Naive thymus-derived CD4-positive, alpha-beta T cell (primary cell): ENCODE measurements around the gene ATP5MC3. TPM values are rescaled to one million over a fixed set of nuclear protein-coding genes. Genes with fewer than 3 reads are reported as not detected.
A peak's percentile ranks its signal among the peaks of the same experiment; 100 is the strongest.

Source experiments
- ATAC-seq: fragments of 150-1000 bp; cut with Tn5 transposase; 2 replicates; pipeline ENCODE4 v1.10.0; 2021; ENCODE audit warnings: mild to moderate bottlenecking, moderate library complexity
- CTCF ChIA-PET: fragments of 350-600 bp; sonication (Branson Sonifier 250); formaldehyde crosslinking; loops from one replicate; lab custom pipeline; 2021; ENCODE audit warnings: antibody characterized with exemption; lab: Charles Lee
- POLR2A ChIA-PET: fragments of 350-600 bp; sonication (Branson Sonifier 250); formaldehyde crosslinking; loops from one replicate; lab custom pipeline; 2021; ENCODE audit warnings: antibody characterized with exemption, inconsistent platforms; lab: Charles Lee
- DNase-seq, 9 donors: peaks; one replicate each; pipeline versions ENCODE4 v3.0.0 to v3.0.0-alpha.2; 2020 to 2022; ENCODE audit warnings: mixed read lengths in 1 of 9
- H3K27ac ChIP-seq: one replicate; pipeline ENCODE4 v1.7.0; 2013; ENCODE audit warnings: mild to moderate bottlenecking, low read depth, low read length, moderate library complexity
- H3K27me3 ChIP-seq, 2 donors: one replicate each; pipeline ENCODE4 v1.7.0; 2013; ENCODE audit warnings: low read length in 2 of 2, mild to moderate bottlenecking in 2 of 2, moderate library complexity in 2 of 2; ENCODE audit not compliant: control insufficient read depth in 2 of 2, insufficient read depth in 2 of 2
- H3K36me3 ChIP-seq, 3 experiments: 1 replicate in 2 of 3; 2 replicates in 1 of 3; pipeline ENCODE4 v1.7.0; 2013; ENCODE audit warnings: low read length in 3 of 3, mild to moderate bottlenecking in 3 of 3, moderate library complexity in 1 of 3; ENCODE audit not compliant: insufficient read depth in 3 of 3, control insufficient read depth in 2 of 3
- H3K4me1 ChIP-seq, 2 donors: one replicate each; pipeline ENCODE4 v1.7.0; 2013; ENCODE audit warnings: low read length in 2 of 2, mild to moderate bottlenecking in 2 of 2, moderate library complexity in 1 of 2; ENCODE audit not compliant: control insufficient read depth in 2 of 2, insufficient read depth in 2 of 2
- H3K4me3 ChIP-seq: 2 replicates; pipeline ENCODE4 v1.7.0; 2013; ENCODE audit warnings: mild to moderate bottlenecking, low read length
- H3K9me3 ChIP-seq, 3 experiments: 1 replicate in 2 of 3; 2 replicates in 1 of 3; pipeline ENCODE4 v1.7.0; 2013; ENCODE audit warnings: low read length in 3 of 3; ENCODE audit not compliant: control insufficient read depth in 2 of 3
- H3K27ac Mint-ChIP-seq, 9 donors: one replicate each; pipeline ENCODE4 v1.8.0; 2020 to 2022; ENCODE audit warnings: mixed read lengths in 9 of 9, mild to moderate bottlenecking in 8 of 9, moderate library complexity in 5 of 9, inconsistent platforms in 2 of 9
- H3K27me3 Mint-ChIP-seq, 5 donors: one replicate each; pipeline ENCODE4 v1.8.0; 2021 to 2022; ENCODE audit warnings: mixed read lengths in 5 of 5, mild to moderate bottlenecking in 1 of 5
- H3K36me3 Mint-ChIP-seq, 5 donors: one replicate each; pipeline ENCODE4 v1.8.0; 2020 to 2022; ENCODE audit warnings: mixed read lengths in 5 of 5, mild to moderate bottlenecking in 3 of 5, inconsistent platforms in 1 of 5
- H3K4me1 Mint-ChIP-seq, 7 donors: one replicate each; pipeline ENCODE4 v1.8.0; 2020 to 2022; ENCODE audit warnings: mixed read lengths in 7 of 7, mild to moderate bottlenecking in 3 of 7, inconsistent platforms in 1 of 7
- H3K4me3 Mint-ChIP-seq, 10 donors: one replicate each; pipeline ENCODE4 v1.8.0; 2020 to 2022; ENCODE audit warnings: mild to moderate bottlenecking in 10 of 10, mixed read lengths in 10 of 10, moderate library complexity in 6 of 10, inconsistent platforms in 2 of 10
- H3K9me3 Mint-ChIP-seq, 11 donors: one replicate each; pipeline ENCODE4 v1.8.0; 2020 to 2022; ENCODE audit warnings: mixed read lengths in 11 of 11, mild to moderate bottlenecking in 4 of 11, inconsistent platforms in 1 of 11, moderate library complexity in 1 of 11
- intact Hi-C, 2 donors: fragments of 100-400 bp; cut with micrococcal nuclease; formaldehyde crosslinking; loops; one replicate each; pipeline ENCODE4 v1.15.1; 2023
- polyA plus RNA-seq, 2 donors: library from polyadenylated mRNA; unstranded; fragments of 300-500 nt; fragmentation: Illumina TruSeq; gene quantifications; one replicate each; pipeline ENCODE4 v1.2.3, GENCODE V29; 2021
- total RNA-seq, 6 experiments: library from RNA in 5 of 6; stranded (reverse) in 5 of 6; gene quantifications; 1 replicate in 5 of 6; 2 replicates in 1 of 6; pipeline ENCODE4 v1.2.3 and lab custom pipeline; 2021 to 2026

Gene ATP5MC3
- total and polyA plus RNA-seq, 7 experiments from 2014 or later = 70.3 to 441 (median 80.5) TPM

DNA sequence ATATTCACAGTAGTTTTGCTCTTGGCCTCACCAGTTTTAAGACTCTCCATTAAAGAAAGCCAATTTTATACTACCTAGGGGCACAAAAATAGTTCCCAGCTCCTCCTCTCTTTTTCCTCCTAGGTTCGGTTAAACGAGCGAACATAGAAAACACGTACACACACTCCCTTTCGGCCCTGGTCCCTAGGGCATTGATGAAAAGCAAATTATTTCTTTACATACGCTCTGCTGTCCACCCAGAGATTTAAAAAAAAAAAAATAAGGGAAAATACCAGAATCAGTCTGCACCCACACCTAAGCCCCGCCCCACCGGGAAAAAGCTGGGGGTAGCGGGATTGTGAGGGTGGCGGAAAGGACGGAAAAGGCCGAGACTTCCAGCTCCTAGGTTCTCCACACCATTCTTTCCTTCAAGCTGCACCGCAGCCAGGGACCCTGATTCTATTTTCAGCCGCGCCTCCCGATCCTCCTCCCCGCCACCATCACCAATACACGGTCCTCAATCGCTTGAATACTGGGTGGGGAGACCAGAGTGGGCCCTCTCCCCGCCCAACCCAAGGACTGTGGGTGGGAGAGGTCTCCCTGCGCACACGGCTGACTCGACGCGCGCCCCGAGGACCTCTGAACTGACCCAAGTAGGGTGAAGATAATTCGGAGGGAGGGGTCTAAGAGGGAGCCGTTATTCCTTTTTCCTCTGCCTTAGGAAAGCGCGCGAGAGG lies 14.3 kb downstream of the ATP5MC3 start:
- Histone ChIP-seq H3K27ac (peak overlapping the region; percentile 91), H3K4me3 (peak overlapping the region; percentile 91), H3K36me3 (peaks cover 0 to 6% (median 0%) of the 10 kb centered on the region in 3 experiments), H3K9me3 (no peaks in the 10 kb centered on the region), H3K4me1 (peaks cover 13 to 20% of the 10 kb centered on the region in 2 donors), H3K27me3 (no peaks in the 10 kb centered on the region)
- intact Hi-C loops = loop anchor here (5.0 to 10.0 kb wide), 10 partner anchors 55 to 1810 kb away; partner anchors contain the start of genes SCRN3 (in 2 of the 2), MTX2 (in 1 of the 2) and WIPF1 (in 1 of the 2)
- Mint-ChIP-seq H3K4me3 (peak overlapping the region; percentile 93 to 100 (median 98)), H3K36me3 (peaks cover 0 to 10% (median 5%) of the 10 kb centered on the region in 5 donors), H3K27ac (peak overlapping the region; percentile 94 to 100 (median 99)), H3K9me3 (no peaks in the 10 kb centered on the region), H3K27me3 (no peaks in the 10 kb centered on the region), H3K4me1 (peaks cover 21 to 75% (median 57%) of the 10 kb centered on the region in 7 donors)
- CTCF ChIA-PET = no interaction called here
- ATAC-seq (no peak), DNase-seq (peak in 2 of 9 donors; percentile 10 to 39)
- POLR2A ChIA-PET = interaction anchor here (1.1 kb wide), 1 partner anchor 29 kb away, joined by 3 read pairs; no protein-coding TSS in a partner anchor

DNA sequence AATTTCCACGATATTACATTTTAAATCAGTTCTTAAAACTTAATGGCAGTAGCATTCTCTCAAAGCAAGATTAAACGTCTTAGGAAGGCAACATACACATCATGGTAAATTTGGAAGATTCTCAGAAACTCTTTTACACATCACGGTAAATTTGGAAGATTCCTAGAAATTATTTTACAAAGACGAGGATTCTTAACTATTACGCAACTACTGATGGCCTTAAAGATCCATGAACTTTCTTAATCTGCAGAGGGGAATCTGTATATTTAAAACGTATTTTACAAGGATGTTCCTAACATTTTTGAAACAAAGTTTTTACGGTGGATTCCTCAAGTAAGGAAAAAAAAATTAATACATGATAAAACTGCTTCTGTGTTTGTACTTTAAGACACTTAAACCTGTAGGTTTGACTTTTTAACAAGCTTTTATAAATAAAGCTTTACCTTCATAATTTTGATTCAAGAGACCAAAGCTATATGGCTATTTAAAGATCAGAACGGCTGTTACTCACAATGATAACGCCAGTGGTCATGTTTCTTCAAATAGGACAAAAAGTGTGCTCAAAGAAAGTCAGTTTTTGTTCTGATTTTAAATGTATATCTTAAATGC lies 15.2 kb downstream of the ATP5MC3 start:
- peak overlapping the region; percentile 91 for H3K27ac ChIP-seq
- POLR2A ChIA-PET = interaction anchor here (0.6 to 0.7 kb wide), 2 partner anchors 444 to 1626 kb away, joined by 3 read pairs; no protein-coding TSS in a partner anchor
- peaks cover 0 to 11% (median 5%) of the 10 kb centered on the region in 5 donors for H3K36me3 Mint-ChIP-seq
- intact Hi-C loops = loop anchor here (5.0 to 10.0 kb wide), 10 partner anchors 54 to 1809 kb away; partner anchors contain the start of genes SCRN3 (in 2 of the 2), MTX2 (in 1 of the 2) and WIPF1 (in 1 of the 2)
- H3K4me3 Mint-ChIP-seq = peak overlapping the region; percentile 66 to 100 (median 96)
- H3K27me3 Mint-ChIP-seq = no peaks in the 10 kb centered on the region
- H3K4me3 ChIP-seq = no peak overlapping the region
- CTCF ChIA-PET = no interaction called here
- DNase-seq (no peak), ATAC-seq (no peak)
- H3K27me3 ChIP-seq = no peaks in the 10 kb centered on the region
- peak overlapping the region in 3 of 9 donors; percentile 8 to 97 (median 48) for H3K27ac Mint-ChIP-seq
- peaks cover 21 to 81% (median 66%) of the 10 kb centered on the region in 7 donors for H3K4me1 Mint-ChIP-seq
- peaks cover 13 to 20% of the 10 kb centered on the region in 2 donors for H3K4me1 ChIP-seq
- no peaks in the 10 kb centered on the region for H3K9me3 Mint-ChIP-seq
- no peaks in the 10 kb centered on the region for H3K9me3 ChIP-seq
- H3K36me3 ChIP-seq = peaks cover 0 to 6% (median 0%) of the 10 kb centered on the region in 3 experiments

DNA sequence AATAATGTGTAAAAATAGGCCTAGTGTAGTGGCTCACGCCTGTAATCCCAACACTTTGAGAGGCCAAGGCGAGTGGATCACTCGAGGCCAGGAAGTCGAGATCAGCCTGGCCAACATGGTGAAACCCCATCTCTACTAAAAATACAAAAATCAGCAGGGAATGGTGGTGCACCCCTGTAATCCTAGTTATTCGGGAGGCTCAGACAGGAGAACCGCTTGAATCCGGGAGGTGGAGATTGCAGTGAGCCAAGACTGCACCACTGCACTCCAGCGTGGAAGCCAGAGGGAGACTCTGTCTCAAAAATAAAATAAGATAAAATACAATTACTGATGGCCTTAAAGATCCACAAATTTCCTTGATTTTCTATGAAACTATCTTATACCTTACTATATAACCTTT lies 17.3 kb downstream of the ATP5MC3 start:
- Mint-ChIP-seq H3K4me3 (no peak overlapping the region), H3K36me3 (peaks cover 0 to 11% (median 5%) of the 10 kb centered on the region in 5 donors), H3K9me3 (no peaks in the 10 kb centered on the region), H3K27me3 (no peaks in the 10 kb centered on the region), H3K27ac (peak overlapping the region in 2 of 9 donors; percentile 14 to 29), H3K4me1 (peaks cover 23 to 79% (median 64%) of the 10 kb centered on the region in 7 donors)
- ChIA-PET POLR2A (no interaction called here), CTCF (no interaction called here)
- Histone ChIP-seq H3K4me1 (peaks cover 13 to 20% of the 10 kb centered on the region in 2 donors), H3K9me3 (no peaks in the 10 kb centered on the region), H3K27me3 (no peaks in the 10 kb centered on the region), H3K27ac (no peak overlapping the region), H3K36me3 (peaks cover 0 to 6% (median 0%) of the 10 kb centered on the region in 3 experiments), H3K4me3 (no peak overlapping the region)
- intact Hi-C loops = loop anchor here (10.0 kb wide), 3 partner anchors 259 to 1101 kb away; partner anchors contain the start of genes MTX2 (in 1 of the 2) and WIPF1 (in 1 of the 2)
- ATAC-seq (no peak), DNase-seq (no peak)

DNA sequence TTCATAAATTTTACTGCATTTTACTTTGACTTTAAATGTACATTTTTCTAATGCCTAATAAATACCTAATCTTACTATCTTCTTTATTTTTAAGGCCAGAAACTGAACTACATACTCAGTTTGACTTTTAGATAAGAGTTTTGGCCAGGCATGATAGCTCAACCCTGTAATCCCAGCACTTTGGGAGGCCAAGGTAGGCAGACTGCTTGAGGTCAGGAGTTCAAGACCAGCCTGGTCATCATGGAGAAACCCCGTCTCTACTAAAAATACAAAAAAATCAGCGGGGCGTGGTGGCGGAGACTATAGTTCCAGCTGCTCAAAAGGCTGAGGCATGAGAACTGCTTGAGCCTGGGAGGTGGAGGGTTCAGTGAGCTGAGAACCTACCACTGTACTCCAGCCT lies 22.6 kb downstream of the ATP5MC3 start:
- Histone ChIP-seq H3K27me3 (no peaks in the 10 kb centered on the region), H3K36me3 (no peaks in the 10 kb centered on the region), H3K27ac (no peak overlapping the region), H3K4me1 (no peaks in the 10 kb centered on the region), H3K4me3 (no peak overlapping the region), H3K9me3 (no peaks in the 10 kb centered on the region)
- H3K4me3 Mint-ChIP-seq = no peak overlapping the region
- intact Hi-C loops = no loop called here
- POLR2A ChIA-PET = interaction anchor here (1.0 kb wide), 1 partner anchor 19 kb away, joined by 3 read pairs; no protein-coding TSS in a partner anchor
- ATAC-seq (no peak), DNase-seq (no peak)
- H3K36me3 Mint-ChIP-seq = peaks cover 0 to 14% (median 9%) of the 10 kb centered on the region in 5 donors
- peaks cover 15 to 69% (median 59%) of the 10 kb centered on the region in 7 donors for H3K4me1 Mint-ChIP-seq
- no peaks in the 10 kb centered on the region for H3K9me3 Mint-ChIP-seq
- no peak overlapping the region for H3K27ac Mint-ChIP-seq
- CTCF ChIA-PET = no interaction called here
- no peaks in the 10 kb centered on the region for H3K27me3 Mint-ChIP-seq

DNA sequence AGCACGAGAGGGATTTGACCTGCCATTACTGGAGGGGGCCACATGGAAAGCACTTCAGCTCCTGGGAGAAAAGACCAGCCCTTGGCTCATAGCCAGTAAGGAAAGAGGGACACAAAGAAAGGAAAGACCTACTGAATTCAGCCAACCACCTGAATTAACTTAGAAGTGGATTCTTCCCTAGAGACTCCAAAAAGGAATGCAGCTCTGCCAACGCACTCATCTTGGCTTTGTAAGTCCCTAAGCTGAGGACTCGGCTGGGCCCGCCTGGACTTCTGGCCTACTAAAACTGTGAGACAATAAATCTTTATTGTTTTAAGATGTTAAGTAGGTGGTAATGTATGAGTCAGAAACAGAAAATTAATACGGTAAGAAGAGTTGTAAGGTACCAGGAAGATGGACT lies 25.0 kb downstream of the ATP5MC3 start:
- H3K36me3 ChIP-seq = no peaks in the 10 kb centered on the region
- H3K27me3 ChIP-seq = no peaks in the 10 kb centered on the region
- ChIA-PET CTCF (no interaction called here), POLR2A (no interaction called here)
- no peak for ATAC-seq
- Mint-ChIP-seq H3K4me3 (no peak overlapping the region), H3K27ac (no peak overlapping the region), H3K36me3 (peaks cover 0 to 14% (median 5%) of the 10 kb centered on the region in 5 donors), H3K9me3 (no peaks in the 10 kb centered on the region), H3K27me3 (no peaks in the 10 kb centered on the region), H3K4me1 (peaks cover 24 to 71% (median 62%) of the 10 kb centered on the region in 7 donors)
- no peak for DNase-seq
- intact Hi-C loops = no loop called here
- no peak overlapping the region for H3K4me3 ChIP-seq
- no peaks in the 10 kb centered on the region for H3K9me3 ChIP-seq
- H3K27ac ChIP-seq = no peak overlapping the region
- peaks cover 4 to 5% of the 10 kb centered on the region in 2 donors for H3K4me1 ChIP-seq

DNA sequence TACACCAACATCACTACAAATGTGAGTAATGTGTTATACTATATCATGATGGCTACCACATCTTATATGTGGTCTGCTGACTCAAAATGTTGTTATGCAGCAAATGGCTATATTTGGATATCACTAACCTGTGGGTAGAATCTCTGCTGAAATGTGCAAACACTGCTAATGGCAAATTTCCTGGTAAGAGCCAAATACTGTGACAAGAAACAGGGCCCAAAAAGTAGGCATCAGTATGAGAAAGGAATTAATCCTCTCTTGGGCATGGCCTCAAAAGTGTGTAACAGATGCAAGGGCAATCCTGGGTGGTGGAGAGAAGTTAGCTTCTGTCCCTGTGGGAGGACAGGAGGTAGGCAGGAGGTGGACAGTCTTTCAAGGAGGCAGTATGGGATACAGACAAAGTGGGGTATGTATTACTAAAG lies 26.8 kb downstream of the ATP5MC3 start:
- ChIA-PET CTCF (interaction anchor here (0.7 kb wide), 1 partner anchor 611 kb away, joined by 8 read pairs; no protein-coding TSS in a partner anchor), POLR2A (interaction anchor here (1.6 kb wide), 1 partner anchor 17 kb away, joined by 4 read pairs; no protein-coding TSS in a partner anchor)
- peaks cover 4 to 5% of the 10 kb centered on the region in 2 donors for H3K4me1 ChIP-seq
- no peak overlapping the region for H3K27ac ChIP-seq
- H3K36me3 Mint-ChIP-seq = peaks cover 3 to 20% (median 7%) of the 10 kb centered on the region in 5 donors
- DNase-seq (no peak), ATAC-seq (no peak)
- peak overlapping the region in 2 of 9 donors; percentile 28 to 86 for H3K27ac Mint-ChIP-seq
- no peak overlapping the region for H3K4me3 ChIP-seq
- intact Hi-C loops = loop anchor here in 1 of 2 donors (5.0 kb wide), 1 partner anchor 42 kb away; no protein-coding TSS in a partner anchor
- H3K4me1 Mint-ChIP-seq = peaks cover 17 to 71% (median 55%) of the 10 kb centered on the region in 7 donors
- H3K27me3 ChIP-seq = no peaks in the 10 kb centered on the region
- peak overlapping the region in 1 of 10 donors; percentile 65 for H3K4me3 Mint-ChIP-seq
- peaks cover 0 to 1% (median 0%) of the 10 kb centered on the region in 3 experiments for H3K36me3 ChIP-seq
- H3K9me3 ChIP-seq = no peaks in the 10 kb centered on the region
- H3K27me3 Mint-ChIP-seq = no peaks in the 10 kb centered on the region
- H3K9me3 Mint-ChIP-seq = no peaks in the 10 kb centered on the region
